HG02610 (cell line): Measurements from ENCODE around the gene TBC1D14.
A peak's percentile ranks its signal among the peaks of the same experiment; 100 is the strongest.

Source experiments
- ATAC-seq: cut with Tn5 transposase; IDR thresholded peaks from one replicate; pipeline ENCODE4 v1.9.1; 2021; ENCODE audit warnings: mild to moderate bottlenecking, moderate library complexity; ENCODE audit not compliant: unreplicated experiment

Gene TBC1D14

DNA sequence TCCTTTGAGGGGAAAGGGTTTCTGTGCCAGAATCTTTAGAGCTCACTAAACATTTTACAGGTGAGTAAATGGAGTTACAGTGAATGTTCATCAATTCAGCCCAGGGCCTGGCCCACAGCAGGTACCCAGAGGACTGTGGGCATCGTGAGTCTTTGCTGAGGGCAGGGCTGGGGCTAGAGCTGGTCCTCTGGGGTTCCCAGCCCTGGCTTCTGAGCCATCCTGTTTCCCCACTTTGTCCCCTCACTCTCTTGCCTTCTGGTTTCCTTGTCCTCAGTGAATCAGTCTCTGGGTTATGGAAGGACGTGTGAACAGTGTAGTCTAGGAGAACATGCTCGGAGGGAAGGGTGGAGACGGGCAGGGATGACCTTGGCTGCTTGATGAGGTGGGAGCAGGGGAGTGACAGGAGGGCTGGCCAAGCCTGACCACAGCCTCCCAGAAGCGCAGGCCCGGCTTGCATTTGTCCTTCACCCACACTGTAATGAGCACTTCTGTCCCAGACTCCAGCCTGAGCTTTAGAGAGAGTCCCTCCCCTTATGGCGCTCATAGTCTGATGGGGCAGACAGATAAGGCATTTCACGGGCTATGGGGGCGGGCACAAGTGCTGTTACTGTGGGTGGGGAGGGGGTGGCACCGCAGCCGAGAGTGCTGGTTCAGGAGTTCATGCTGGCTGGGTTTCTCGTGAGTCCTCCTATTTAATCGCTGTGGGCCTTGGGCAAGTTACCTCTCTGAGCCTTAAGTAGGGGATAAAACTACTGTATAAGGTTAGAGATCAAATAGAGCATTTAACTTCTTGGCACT, 17.3 kb downstream of the TBC1D14 start:
- ATAC-seq, result no peak

DNA sequence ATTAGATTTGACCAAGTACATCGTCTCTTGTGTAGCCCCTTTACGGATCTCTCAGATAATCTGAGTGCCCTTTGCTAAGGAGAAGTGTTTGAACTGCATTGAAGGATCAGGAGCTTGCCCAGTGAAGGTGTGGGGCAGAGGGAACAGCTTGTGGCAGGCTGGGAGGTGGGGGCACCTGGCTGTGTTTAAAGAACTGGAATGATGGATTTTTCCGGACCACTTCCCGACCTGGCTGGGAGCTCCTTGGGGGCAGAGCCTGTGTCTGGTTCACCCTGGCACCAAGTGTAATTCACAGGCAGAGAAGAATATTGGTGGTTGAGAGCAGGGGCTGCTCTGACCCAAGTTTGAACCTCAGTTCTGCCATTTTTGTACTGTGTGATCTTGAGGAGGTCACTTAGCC, 18.5 kb downstream of the TBC1D14 start:
- ATAC-seq, result no peak

- ATAC-seq, result no peak
These were observed 19.7 kb downstream of the TBC1D14 start for GRCh38 chr4:6929339-6929811.

DNA sequence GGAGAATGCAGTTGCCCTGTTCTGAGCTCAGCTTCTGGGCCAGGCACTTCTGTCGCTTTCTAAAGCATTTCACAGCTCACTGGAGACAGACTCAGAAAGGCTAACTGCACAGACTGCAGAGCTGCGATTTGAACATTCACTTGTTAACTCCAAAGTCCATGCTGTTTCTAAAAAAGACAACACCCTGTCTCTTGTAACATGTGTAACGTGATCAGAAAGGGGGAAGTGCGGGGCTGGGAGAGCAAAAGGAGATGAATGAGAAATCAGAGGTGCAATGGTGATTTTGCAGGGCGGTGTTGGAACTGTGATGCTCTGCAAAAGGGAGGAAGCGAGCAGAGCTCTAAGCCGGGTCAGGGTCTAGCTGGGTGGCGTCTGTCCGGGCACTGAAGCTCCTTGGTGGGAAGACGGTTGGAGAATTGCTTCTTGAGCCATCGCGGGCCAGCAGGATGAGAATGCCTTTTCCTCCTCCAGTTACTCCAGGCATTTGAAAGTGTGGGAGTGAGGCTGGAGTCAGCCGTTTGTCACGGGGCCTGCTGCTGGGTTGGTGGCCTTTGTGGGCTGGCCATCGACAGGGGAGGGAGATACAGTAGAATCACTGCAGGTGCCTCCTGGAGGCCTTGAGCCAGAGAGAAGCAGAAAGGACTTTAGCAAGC, 20.3 kb downstream of the TBC1D14 start:
- ATAC-seq, result no peak

- no peak for ATAC-seq
These were observed 22.8 kb downstream of the TBC1D14 start for GRCh38 chr4:6932475-6932874.

DNA sequence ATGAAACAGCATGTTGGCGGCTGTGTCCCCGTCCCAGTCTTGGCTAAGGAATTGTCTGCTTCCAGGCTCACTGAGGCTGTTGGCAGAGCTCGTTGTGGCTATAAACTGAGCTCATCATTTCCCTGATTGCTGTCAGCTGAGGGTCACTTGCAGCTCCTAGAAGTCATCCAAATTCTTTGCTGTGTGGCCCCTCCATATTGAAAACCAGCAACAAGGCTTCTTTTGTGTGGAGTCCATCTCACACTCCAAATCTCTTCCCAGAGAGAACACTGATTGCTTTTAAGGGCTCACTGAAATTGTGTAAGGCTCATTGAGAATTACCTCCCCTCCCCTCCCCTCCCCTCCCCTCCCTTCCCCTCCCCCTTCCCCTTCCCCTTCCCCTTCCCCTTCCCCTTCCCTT, 23.3 kb downstream of the TBC1D14 start:
- ATAC-seq, result no peak

- ATAC-seq, result no peak
These were observed 24.2 kb downstream of the TBC1D14 start for GRCh38 chr4:6933691-6934430.

DNA sequence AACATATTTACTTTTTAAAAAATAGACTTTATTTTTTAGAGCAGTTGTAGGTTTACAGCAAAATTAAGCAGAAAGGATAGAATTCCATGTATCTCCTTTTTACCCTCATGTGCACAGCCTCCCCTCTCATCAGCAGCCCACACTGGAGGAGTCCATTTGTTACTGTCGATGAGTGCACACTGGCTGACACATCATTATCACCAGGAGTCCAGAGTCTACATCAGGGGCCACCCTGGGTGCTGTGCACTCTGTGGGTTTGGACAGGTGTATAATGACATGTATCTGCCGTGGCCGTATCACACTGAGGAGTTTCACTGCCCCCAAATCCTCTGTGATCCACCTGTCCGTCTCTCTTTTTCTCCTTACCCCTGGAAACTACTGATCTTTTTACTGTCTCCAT, 26.3 kb downstream of the TBC1D14 start:
- ATAC-seq, result no peak

GRCh38 chr4:6937201-6937600, 27.6 kb downstream of the TBC1D14 start:
- ATAC-seq, result no peak

- no peak for ATAC-seq
These were observed 28.1 kb downstream of the TBC1D14 start for GRCh38 chr4:6937754-6938153.

DNA sequence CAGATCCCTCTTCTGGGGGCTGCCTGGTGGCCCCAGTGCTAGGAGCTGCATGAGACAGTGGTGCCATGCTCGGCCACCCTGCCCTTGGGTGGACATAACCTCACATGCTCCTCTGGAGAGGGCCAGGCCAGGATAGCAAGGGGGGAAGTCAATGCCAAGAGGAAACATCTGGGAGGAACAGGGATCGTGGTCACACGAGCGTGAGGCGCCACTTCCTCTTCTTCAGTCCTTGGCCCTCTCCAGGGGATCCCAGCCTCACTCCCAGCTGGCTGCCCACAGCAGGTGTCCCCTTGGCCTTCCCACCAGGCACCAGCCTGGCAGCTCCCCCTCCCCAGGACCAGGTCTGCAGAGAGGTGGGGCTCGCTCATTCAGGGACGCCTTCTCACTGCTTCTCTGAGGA, 28.6 kb downstream of the TBC1D14 start:
- ATAC-seq, result no peak

DNA sequence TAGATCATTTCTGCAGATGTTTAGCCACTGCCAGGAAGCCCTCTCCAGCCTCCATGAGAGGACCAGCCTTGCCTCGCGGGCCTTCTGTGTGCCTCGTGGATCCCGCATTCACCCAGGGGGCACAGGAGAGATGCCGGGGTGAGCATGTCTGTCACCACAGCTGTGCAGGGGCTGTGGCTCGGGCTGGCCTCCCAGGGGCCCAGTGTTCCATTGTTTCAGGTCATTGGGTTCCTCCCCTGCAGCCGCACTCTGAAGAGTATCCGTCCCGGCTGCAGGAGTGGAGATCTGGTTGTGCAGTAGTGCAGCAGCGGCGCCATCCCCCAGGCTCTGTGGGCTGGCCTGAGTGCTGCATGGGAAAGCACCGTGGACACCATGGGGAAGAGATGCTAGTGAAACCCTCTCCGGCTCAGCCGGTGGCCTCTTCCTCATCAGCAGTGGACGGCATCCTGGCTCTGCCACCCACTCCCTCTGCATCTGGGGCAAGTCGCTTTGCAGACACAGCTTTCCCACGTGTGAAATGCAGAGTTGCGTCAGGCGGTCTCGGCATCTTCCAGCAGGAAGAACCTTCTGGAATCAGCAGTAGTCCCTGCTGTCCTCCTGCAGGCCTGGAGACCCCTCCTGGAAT, 29.1 kb downstream of the TBC1D14 start:
- ATAC-seq, result no peak

DNA sequence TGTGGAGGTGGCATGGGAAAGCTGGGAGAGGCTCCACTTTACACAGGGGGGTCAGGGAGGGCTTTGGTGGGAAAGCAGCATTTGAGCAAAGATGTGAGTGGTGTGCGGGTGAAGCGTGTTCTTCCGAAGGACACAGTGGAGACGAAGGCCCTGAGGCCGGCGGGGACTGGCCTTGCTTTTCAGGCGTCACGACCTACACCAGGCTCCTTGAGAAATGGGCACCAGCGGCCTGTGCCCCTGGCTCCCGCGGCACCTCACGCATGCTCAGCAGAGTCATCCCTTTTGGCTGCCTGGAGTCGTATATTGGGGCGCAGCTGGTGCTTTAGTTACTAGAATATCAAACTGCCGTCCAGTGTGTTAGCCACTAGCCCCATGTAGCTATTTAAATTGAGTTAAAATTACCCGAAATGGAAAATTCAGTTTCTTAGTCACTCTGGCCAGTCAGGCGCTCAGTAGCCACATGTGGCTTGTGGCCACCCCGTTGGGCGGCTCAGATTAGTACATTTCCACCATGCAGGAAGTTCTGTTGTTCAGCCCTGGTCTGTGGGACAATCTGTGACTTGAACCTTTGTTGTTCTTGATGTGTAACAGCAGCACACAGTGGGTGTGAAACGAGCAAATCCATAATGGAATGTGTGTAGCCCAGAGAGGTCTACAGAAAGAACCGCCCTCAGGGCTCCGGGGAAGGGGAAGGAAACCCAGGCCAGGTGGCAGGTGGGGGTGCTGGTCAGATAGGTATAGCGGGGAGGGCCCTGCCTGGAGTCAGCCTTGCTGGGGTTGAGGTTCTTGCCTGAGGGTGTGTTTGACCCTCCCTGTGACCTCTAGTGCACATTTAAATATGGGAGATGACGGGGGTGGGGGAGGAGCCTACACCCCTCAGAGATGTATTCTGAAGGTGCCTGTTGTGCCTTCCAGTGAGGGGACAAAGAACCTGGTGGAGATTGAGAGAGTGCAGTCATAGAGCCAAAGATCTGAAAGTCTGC, 30.4 kb downstream of the TBC1D14 start:
- peak; percentile 48 for ATAC-seq

DNA sequence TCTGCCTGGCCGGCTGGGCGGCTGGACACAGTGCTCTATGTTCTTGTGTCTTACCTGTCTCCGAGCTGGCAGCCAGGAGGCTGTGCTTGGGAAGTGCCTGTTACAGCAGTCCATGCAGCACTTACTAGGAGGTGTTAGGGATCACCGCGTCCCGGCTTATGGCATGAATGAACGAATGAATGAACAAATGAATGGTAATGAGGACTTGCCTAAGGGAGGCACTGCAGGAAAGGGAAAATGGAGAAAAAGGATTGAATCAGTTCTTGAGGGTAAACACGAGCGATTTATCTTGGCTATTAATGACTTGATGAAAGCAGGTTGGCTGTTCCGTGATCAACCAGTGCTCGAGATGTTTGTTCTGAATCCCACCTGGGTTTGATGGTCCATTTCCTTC, 31.1 kb downstream of the TBC1D14 start:
- ATAC-seq, result no peak

DNA sequence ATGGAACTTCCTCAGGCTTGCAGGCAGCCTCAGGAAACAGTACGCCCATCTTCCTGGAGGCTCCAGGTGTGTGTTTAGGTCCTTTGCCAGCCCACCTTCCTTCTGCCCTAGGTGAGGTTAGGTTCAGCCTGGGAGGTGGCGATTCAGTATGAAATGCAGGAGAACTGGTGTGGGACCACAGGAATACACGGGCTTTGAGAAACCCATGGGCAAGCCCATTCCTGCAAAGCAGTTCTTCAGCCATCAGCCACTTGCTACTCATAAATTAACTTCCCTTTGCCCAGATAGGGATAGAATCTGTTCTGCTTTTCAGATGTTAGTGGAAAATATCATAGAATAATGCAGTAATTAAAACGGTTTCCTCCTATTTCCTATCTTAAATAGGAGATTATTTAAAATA, 32.2 kb downstream of the TBC1D14 start:
- ATAC-seq, result no peak

GRCh38 chr4:6942238-6942800, 32.7 kb downstream of the TBC1D14 start:
- ATAC-seq, result peak; percentile 56

GRCh38 chr4:6943012-6943884, 33.6 kb downstream of the TBC1D14 start:
- no peak for ATAC-seq

- no peak for ATAC-seq
These were observed 34.2 kb downstream of the TBC1D14 start for GRCh38 chr4:6943885-6944225.
